Gastroesophageal sphincter (tissue), 3 donors: ENCODE measurements around the gene CCP110.

ENCODE experiments used
- POLR2A ChIP-seq, 2 donors: fragments of 450-650 bp; IDR thresholded peaks; one replicate each; pipeline ENCODE4 v1.6.1; 2017; ENCODE audit warnings: antibody characterized with exemption in 2 of 2, mild to moderate bottlenecking in 2 of 2, moderate library complexity in 1 of 2
- POLR2AphosphoS5 ChIP-seq: sonication (generic); formaldehyde crosslinking; IDR thresholded peaks from one replicate; pipeline ENCODE4 v1.6.1; 2017; ENCODE audit warnings: antibody characterized with exemption
- TF ChIP-seq, protein P1 (sequence below), 4 experiments: fragments of 200-600 bp in 2 of 4; fragments of 450-650 bp in 2 of 4; sonication (generic) in 1 of 4; IDR thresholded peaks; one replicate each; pipeline ENCODE4 v1.5.1; 2017 to 2019; ENCODE audit warnings: antibody characterized with exemption in 4 of 4, mild to moderate bottlenecking in 2 of 4, moderate library complexity in 2 of 4

DNA sequence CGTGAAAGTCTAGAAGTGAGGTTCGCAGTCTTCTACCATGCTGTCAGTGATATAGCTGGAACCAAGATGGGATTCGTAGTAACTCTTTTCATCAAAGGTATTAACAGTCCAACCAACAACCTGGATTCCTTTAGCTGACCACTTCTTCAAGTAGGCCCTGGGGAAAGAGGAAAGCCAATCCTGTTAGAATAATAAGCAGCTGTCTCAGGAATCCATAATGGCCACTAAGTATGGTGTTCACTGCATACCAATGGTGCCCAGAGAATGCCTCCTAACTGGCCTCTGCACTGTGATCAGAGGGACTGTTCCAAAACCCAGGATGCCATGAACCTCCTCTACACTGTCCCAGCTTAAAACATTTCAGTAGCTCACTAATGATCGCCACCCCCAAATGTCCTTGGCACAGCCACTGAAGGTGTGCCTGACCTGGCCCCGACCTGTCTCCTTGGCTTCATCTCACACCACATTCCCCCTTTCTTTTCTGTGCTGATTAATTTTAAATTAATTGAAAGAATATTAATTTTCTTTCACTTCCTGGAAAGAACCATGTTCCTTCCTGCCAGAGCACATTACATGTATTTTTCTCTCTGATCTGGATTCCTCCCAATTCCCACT, 20.2 kb upstream of the CCP110 start:
- TF ChIP-seq, protein P1, sequence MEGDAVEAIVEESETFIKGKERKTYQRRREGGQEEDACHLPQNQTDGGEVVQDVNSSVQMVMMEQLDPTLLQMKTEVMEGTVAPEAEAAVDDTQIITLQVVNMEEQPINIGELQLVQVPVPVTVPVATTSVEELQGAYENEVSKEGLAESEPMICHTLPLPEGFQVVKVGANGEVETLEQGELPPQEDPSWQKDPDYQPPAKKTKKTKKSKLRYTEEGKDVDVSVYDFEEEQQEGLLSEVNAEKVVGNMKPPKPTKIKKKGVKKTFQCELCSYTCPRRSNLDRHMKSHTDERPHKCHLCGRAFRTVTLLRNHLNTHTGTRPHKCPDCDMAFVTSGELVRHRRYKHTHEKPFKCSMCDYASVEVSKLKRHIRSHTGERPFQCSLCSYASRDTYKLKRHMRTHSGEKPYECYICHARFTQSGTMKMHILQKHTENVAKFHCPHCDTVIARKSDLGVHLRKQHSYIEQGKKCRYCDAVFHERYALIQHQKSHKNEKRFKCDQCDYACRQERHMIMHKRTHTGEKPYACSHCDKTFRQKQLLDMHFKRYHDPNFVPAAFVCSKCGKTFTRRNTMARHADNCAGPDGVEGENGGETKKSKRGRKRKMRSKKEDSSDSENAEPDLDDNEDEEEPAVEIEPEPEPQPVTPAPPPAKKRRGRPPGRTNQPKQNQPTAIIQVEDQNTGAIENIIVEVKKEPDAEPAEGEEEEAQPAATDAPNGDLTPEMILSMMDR (IDR thresholded peaks at IDR 0.05), result no peak
- TF ChIP-seq POLR2A (IDR thresholded peaks at IDR 0.05), result no peak
- no peak for TF ChIP-seq POLR2AphosphoS5
